IPS DF 6.9 (cell line): ENCODE results near the gene ZNF189.
A peak's percentile ranks its signal among the peaks of the same experiment; 100 is the strongest.
"Not testable (repeated sequence)": the region's sequence is repeated elsewhere in the genome, so short reads cannot be mapped to it uniquely, and the experiment has no call there.

Experiments used
- DNase-seq: peaks from one replicate; pipeline ENCODE4 v3.0.0-alpha.2; 2013; ENCODE audit warnings: low read depth, low spot score
- H3K27ac ChIP-seq: one replicate; pipeline ENCODE4 v1.5.1; 2013; ENCODE audit warnings: low read length, control low read depth
- H3K27me3 ChIP-seq: 2 replicates; pipeline ENCODE4 v1.6.1; 2013; ENCODE audit warnings: mild to moderate bottlenecking, low read length; ENCODE audit not compliant: control insufficient read depth, insufficient read depth
- H3K36me3 ChIP-seq: 2 replicates; pipeline ENCODE4 v1.6.1; 2013; ENCODE audit warnings: low read length; ENCODE audit not compliant: control insufficient read depth, insufficient read depth
- H3K4me1 ChIP-seq: 2 replicates; pipeline ENCODE4 v1.6.1; 2013; ENCODE audit warnings: low read length; ENCODE audit not compliant: control insufficient read depth, insufficient read depth
- H3K4me3 ChIP-seq: 2 replicates; pipeline ENCODE4 v1.5.1; 2013; ENCODE audit warnings: mild to moderate bottlenecking, low read length
- H3K9me3 ChIP-seq: 2 replicates; pipeline ENCODE4 v1.6.1; 2013; ENCODE audit warnings: low read length, inconsistent platforms; ENCODE audit not compliant: control insufficient read depth, insufficient read depth
- WGBS: extraction: QIAGEN DNeasy Blood & Tissue Kit; methylation state at CpG from one replicate; pipeline ENCODE4 v1.1.7; 2013; ENCODE audit warnings: mixed read lengths, missing lambda C conversion rate; ENCODE audit not compliant: insufficient read length, insufficient coverage; 5-methylcytosine and 5-hydroxymethylcytosine counted together

The ZNF189 gene

DNA sequence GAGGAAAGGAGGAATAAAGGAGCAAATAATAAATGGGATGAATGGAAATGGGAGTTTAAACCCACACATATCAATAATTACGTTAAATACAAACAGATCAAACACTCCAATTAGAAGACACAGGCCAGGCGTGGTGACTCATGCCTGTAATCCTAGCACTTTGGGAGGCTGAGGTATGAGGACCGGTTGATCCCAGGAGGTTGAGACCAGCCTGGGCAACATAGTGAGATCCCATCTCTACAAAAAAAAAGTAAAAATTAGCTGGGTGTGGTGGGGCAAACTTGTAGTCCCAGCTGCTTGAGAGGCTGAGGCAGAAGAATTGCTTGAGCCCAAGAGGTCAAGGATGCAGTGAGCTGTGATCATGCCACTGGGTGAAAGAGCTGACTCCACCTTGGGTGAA is 17.5 kb upstream of the ZNF189 start:
- Histone ChIP-seq H3K9me3 (no peaks in the 10 kb centered on the region), H3K4me3 (no peak overlapping the region), H3K36me3 (no peaks in the 10 kb centered on the region), H3K27me3 (no peaks in the 10 kb centered on the region), H3K27ac (no peak overlapping the region), H3K4me1 (peaks cover 1% of the 10 kb centered on the region; the same call in 1 of the 2 replicates)
- no CpG with 5 or more reads among the region's 3 CpGs for WGBS
- no peak for DNase-seq

- Histone ChIP-seq H3K4me1 (peaks cover 1% of the 10 kb centered on the region; the same call in 1 of the 2 replicates), H3K4me3 (no peak overlapping the region), H3K27ac (no peak overlapping the region), H3K36me3 (no peaks in the 10 kb centered on the region), H3K27me3 (no peaks in the 10 kb centered on the region), H3K9me3 (no peaks in the 10 kb centered on the region)
- DNase-seq = no peak
- no CpG with 5 or more reads among the region's 2 CpGs for WGBS
Observed at GRCh38 chr9:101381833-101382342, 16.8 kb upstream of the ZNF189 start.

DNA sequence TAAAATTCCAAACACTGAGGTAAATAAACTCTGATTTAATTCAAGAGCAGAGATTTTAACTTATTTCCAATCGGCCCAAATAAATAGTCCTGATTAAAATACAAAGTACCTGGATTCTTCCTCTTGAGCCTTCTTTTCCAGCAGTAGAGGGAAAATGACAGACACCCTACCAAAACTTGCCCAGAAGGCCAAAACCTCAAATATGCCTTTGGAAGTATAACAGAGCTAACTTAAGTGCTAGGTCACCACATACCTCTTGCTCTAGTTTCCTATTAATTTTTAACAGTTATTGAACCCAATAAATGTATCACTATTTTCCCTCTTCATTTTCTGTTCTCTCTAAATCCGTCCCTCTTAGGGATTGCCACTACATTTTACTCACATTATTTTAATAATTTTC is 15.3 kb upstream of the ZNF189 start:
- Histone ChIP-seq H3K36me3 (no peaks in the 10 kb centered on the region), H3K27ac (no peak overlapping the region), H3K4me1 (peaks cover 1% of the 10 kb centered on the region; the same call in 1 of the 2 replicates), H3K9me3 (no peaks in the 10 kb centered on the region), H3K4me3 (no peak overlapping the region), H3K27me3 (no peaks in the 10 kb centered on the region)
- WGBS = 100% methylated on average over 1 of the region's 2 CpGs
- DNase-seq = no peak

- H3K27me3 ChIP-seq, H3K9me3 ChIP-seq, H3K36me3 ChIP-seq, H3K4me1 ChIP-seq, H3K27ac ChIP-seq, DNase-seq, H3K4me3 ChIP-seq: not testable (repeated sequence)
- WGBS = no CpG with 5 or more reads among the region's 11 CpGs
Observed at GRCh38 chr9:101384873-101385536, 13.6 kb upstream of the ZNF189 start, which contains the start of gene BAAT. Gene BAAT, minus strand, starts transcription at chr9:101385006. Its CDS starts 13,602 bp downstream, at chr9:101371404.

DNA sequence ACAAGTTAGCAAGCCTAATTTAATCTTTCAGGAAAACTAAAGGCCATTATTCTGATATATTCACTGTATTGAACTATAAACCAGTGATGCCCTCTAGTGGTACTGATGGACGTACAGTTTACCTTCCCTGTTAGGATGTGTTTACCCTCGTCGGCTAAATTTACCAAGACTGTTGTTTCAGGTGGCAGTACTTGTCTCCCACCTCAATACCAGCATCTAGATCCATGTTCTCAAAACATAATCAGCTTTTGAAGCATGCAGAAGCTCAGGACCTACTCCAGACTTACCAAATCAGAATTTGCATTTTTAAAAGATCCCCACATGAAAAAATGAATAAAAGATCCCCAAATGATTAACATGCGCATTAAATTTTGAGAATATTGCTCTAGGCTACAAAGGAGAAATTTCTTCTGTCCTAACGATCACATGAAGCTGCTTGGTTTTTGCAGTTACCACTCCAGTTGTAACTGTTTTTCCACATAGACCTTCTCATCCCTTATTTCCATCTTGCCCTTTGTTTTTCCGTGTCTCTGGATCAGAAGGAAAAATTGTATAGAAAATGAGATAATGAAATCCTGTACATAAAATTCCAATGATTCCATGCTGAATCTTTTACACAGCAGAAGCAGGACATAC is 10.7 kb upstream of the ZNF189 start:
- Histone ChIP-seq H3K4me3 (no peak overlapping the region), H3K27me3 (no peaks in the 10 kb centered on the region), H3K27ac (no peak overlapping the region), H3K9me3 (no peaks in the 10 kb centered on the region), H3K4me1 (no peaks in the 10 kb centered on the region; the same call in 1 of the 2 replicates), H3K36me3 (peaks cover 2% of the 10 kb centered on the region; the same call in 1 of the 2 replicates)
- WGBS = no CpG with 5 or more reads among the region's 6 CpGs
- DNase-seq = peak; percentile 60

GRCh38 chr9:101388507-101388993 is 10.1 kb upstream of the ZNF189 start:
- Histone ChIP-seq H3K36me3 (peaks cover 2% of the 10 kb centered on the region; the same call in 1 of the 2 replicates), H3K27me3 (no peaks in the 10 kb centered on the region), H3K4me1 (no peaks in the 10 kb centered on the region; the same call in 1 of the 2 replicates), H3K27ac (no peak overlapping the region), H3K9me3 (no peaks in the 10 kb centered on the region), H3K4me3 (no peak overlapping the region)
- WGBS = no CpG with 5 or more reads among the region's 2 CpGs
- no peak for DNase-seq

GRCh38 chr9:101393135-101393534 is 5.5 kb upstream of the ZNF189 start:
- H3K27me3 ChIP-seq = no peaks in the 10 kb centered on the region
- DNase-seq = no peak
- H3K27ac ChIP-seq = no peak overlapping the region
- H3K9me3 ChIP-seq = no peaks in the 10 kb centered on the region
- no peak overlapping the region for H3K4me3 ChIP-seq
- H3K4me1 ChIP-seq = no peaks in the 10 kb centered on the region
- H3K36me3 ChIP-seq = peaks cover 2% of the 10 kb centered on the region; the same call in 1 of the 2 replicates
- WGBS = no CpG with 5 or more reads among the region's 3 CpGs

GRCh38 chr9:101394687-101395086 is 4.0 kb upstream of the ZNF189 start:
- DNase-seq = no peak
- Histone ChIP-seq H3K27me3 (no peaks in the 10 kb centered on the region), H3K36me3 (0 out of 2 replicates have a peak, but pooled peaks cover 2% of the 10 kb centered on the region), H3K9me3 (no peaks in the 10 kb centered on the region), H3K4me3 (no peak overlapping the region), H3K4me1 (no peaks in the 10 kb centered on the region), H3K27ac (no peak overlapping the region)
- no CpG with 5 or more reads among the region's 1 CpG for WGBS

- no peaks in the 10 kb centered on the region for H3K4me1 ChIP-seq
- no peaks in the 10 kb centered on the region for H3K36me3 ChIP-seq
- no peaks in the 10 kb centered on the region for H3K9me3 ChIP-seq
- H3K27ac ChIP-seq = no peak overlapping the region
- no peaks in the 10 kb centered on the region for H3K27me3 ChIP-seq
- peak overlapping the region; percentile 76; the same call in 1 of the 2 replicates for H3K4me3 ChIP-seq
- no CpG with 5 or more reads among the region's 4 CpGs for WGBS
- no peak for DNase-seq
Observed at GRCh38 chr9:101397746-101398067, 944 bp upstream of the ZNF189 start.

DNA sequence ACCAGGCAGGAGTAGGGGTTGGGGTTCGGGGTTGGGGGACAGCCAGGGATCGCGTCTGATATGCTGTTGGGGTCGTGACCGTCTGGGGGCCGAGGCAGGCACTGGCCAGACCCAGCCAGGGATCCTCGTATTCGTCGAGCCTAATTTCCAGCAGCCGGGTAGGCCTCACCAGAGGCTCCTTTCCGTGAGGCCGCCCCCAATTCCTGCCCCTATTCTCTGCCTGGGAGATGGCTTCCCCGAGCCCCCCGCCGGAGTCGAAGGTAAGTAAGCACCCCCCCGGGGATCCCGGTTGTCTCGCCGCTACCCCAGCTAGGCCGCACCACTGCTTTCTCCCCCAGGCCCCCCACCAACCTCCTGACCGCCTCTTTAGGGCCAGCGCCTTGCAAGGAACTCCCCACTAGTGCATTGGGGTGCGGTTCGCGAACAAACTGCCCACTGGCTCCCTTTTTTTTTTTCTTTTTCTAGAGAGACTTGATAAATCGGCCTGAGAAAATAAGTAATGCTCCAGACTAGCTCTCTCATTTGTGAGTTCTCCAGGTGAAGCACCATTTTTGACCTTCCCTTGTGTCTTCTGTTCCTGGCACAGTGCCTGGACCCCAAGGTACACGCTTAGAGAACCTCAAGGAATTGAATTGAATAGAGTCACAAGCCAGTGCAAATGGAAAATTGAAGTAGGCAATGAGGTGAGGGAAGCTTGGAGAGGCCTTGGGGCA is 435 bp downstream of the ZNF189 start:
- Histone ChIP-seq H3K4me3 (peak overlapping the region; percentile 58; the same call in 1 of the 2 replicates), H3K36me3 (no peaks in the 10 kb centered on the region), H3K9me3 (no peaks in the 10 kb centered on the region), H3K4me1 (no peaks in the 10 kb centered on the region), H3K27me3 (no peaks in the 10 kb centered on the region), H3K27ac (no peak overlapping the region)
- DNase-seq = no peak
- WGBS = no CpG with 5 or more reads among the region's 28 CpGs
